Gastroesophageal sphincter (tissue), 3 donors: ENCODE data around the gene VWA5B2.

Experiments
- EP300 ChIP-seq: sonication (generic); formaldehyde crosslinking; IDR thresholded peaks from one replicate; pipeline ENCODE4 v1.6.1; 2017; ENCODE audit warnings: antibody characterized with exemption, mild to moderate bottlenecking
- POLR2A ChIP-seq, 2 donors: fragments of 450-650 bp; IDR thresholded peaks; one replicate each; pipeline ENCODE4 v1.6.1; 2017; ENCODE audit warnings: antibody characterized with exemption in 2 of 2, mild to moderate bottlenecking in 2 of 2, moderate library complexity in 1 of 2
- POLR2AphosphoS5 ChIP-seq: sonication (generic); formaldehyde crosslinking; IDR thresholded peaks from one replicate; pipeline ENCODE4 v1.6.1; 2017; ENCODE audit warnings: antibody characterized with exemption
- TF ChIP-seq, protein P1 (sequence below), 4 experiments: fragments of 200-600 bp in 2 of 4; fragments of 450-650 bp in 2 of 4; sonication (generic) in 1 of 4; IDR thresholded peaks; one replicate each; pipeline ENCODE4 v1.5.1; 2017 to 2019; ENCODE audit warnings: antibody characterized with exemption in 4 of 4, mild to moderate bottlenecking in 2 of 4, moderate library complexity in 2 of 4

GRCh38 chr3:184237211-184237610 is 7.8 kb downstream of the VWA5B2 start:
- TF ChIP-seq, protein P1, sequence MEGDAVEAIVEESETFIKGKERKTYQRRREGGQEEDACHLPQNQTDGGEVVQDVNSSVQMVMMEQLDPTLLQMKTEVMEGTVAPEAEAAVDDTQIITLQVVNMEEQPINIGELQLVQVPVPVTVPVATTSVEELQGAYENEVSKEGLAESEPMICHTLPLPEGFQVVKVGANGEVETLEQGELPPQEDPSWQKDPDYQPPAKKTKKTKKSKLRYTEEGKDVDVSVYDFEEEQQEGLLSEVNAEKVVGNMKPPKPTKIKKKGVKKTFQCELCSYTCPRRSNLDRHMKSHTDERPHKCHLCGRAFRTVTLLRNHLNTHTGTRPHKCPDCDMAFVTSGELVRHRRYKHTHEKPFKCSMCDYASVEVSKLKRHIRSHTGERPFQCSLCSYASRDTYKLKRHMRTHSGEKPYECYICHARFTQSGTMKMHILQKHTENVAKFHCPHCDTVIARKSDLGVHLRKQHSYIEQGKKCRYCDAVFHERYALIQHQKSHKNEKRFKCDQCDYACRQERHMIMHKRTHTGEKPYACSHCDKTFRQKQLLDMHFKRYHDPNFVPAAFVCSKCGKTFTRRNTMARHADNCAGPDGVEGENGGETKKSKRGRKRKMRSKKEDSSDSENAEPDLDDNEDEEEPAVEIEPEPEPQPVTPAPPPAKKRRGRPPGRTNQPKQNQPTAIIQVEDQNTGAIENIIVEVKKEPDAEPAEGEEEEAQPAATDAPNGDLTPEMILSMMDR (IDR thresholded peaks at IDR 0.05): no peak
- TF ChIP-seq POLR2A (IDR thresholded peaks at IDR 0.05) (no peak), POLR2AphosphoS5 (no peak), EP300 (no peak)
